IPS DF 6.9 (cell line): ENCODE results near the gene TIMM29.

ENCODE experiments used
- DNase-seq: peaks from one replicate; pipeline ENCODE4 v3.0.0-alpha.2; 2013; ENCODE audit warnings: low read depth, low spot score
- H3K27ac ChIP-seq: one replicate; pipeline ENCODE4 v1.5.1; 2013; ENCODE audit warnings: low read length, control low read depth
- H3K27me3 ChIP-seq: 2 replicates; pipeline ENCODE4 v1.6.1; 2013; ENCODE audit warnings: mild to moderate bottlenecking, low read length; ENCODE audit not compliant: control insufficient read depth, insufficient read depth
- H3K36me3 ChIP-seq: 2 replicates; pipeline ENCODE4 v1.6.1; 2013; ENCODE audit warnings: low read length; ENCODE audit not compliant: control insufficient read depth, insufficient read depth
- H3K4me1 ChIP-seq: 2 replicates; pipeline ENCODE4 v1.6.1; 2013; ENCODE audit warnings: low read length; ENCODE audit not compliant: control insufficient read depth, insufficient read depth
- H3K4me3 ChIP-seq: 2 replicates; pipeline ENCODE4 v1.5.1; 2013; ENCODE audit warnings: mild to moderate bottlenecking, low read length
- H3K9me3 ChIP-seq: 2 replicates; pipeline ENCODE4 v1.6.1; 2013; ENCODE audit warnings: low read length, inconsistent platforms; ENCODE audit not compliant: control insufficient read depth, insufficient read depth
- WGBS: extraction: QIAGEN DNeasy Blood & Tissue Kit; methylation state at CpG from one replicate; pipeline ENCODE4 v1.1.7; 2013; ENCODE audit warnings: mixed read lengths, missing lambda C conversion rate; ENCODE audit not compliant: insufficient read length, insufficient coverage; 5-methylcytosine and 5-hydroxymethylcytosine counted together

TIMM29 gene

GRCh38 chr19:10965398-10965797 is 36.8 kb downstream of the TIMM29 start:
- H3K4me1 ChIP-seq = peaks cover 7% of the 10 kb centered on the region
- no peak for DNase-seq
- no CpG with 5 or more reads among the region's 6 CpGs for WGBS
- H3K4me3 ChIP-seq = no peak overlapping the region
- no peak overlapping the region for H3K27ac ChIP-seq
- no peaks in the 10 kb centered on the region for H3K9me3 ChIP-seq
- no peaks in the 10 kb centered on the region for H3K27me3 ChIP-seq
- H3K36me3 ChIP-seq = no peaks in the 10 kb centered on the region

- H3K4me3 ChIP-seq = no peak overlapping the region
- H3K36me3 ChIP-seq = no peaks in the 10 kb centered on the region
- peaks cover 7% of the 10 kb centered on the region for H3K4me1 ChIP-seq
- WGBS = no CpG with 5 or more reads among the region's 8 CpGs
- H3K27ac ChIP-seq = no peak overlapping the region
- no peak for DNase-seq
- H3K9me3 ChIP-seq = no peaks in the 10 kb centered on the region
- H3K27me3 ChIP-seq = no peaks in the 10 kb centered on the region
Measured at GRCh38 chr19:10966809-10967208, 38.2 kb downstream of the TIMM29 start.

GRCh38 chr19:10968527-10969135 is 40.0 kb downstream of the TIMM29 start:
- H3K4me3 ChIP-seq = no peak overlapping the region
- H3K9me3 ChIP-seq = no peaks in the 10 kb centered on the region
- no peaks in the 10 kb centered on the region for H3K27me3 ChIP-seq
- WGBS = no CpG with 5 or more reads among the region's 10 CpGs
- no peaks in the 10 kb centered on the region for H3K36me3 ChIP-seq
- H3K27ac ChIP-seq = no peak overlapping the region
- peaks cover 7% of the 10 kb centered on the region for H3K4me1 ChIP-seq
- no peak for DNase-seq

GRCh38 chr19:10971107-10971726 is 42.6 kb downstream of the TIMM29 start:
- no peak overlapping the region for H3K27ac ChIP-seq
- H3K9me3 ChIP-seq = no peaks in the 10 kb centered on the region
- peaks cover 3% of the 10 kb centered on the region; the same call in 1 of the 2 replicates for H3K4me1 ChIP-seq
- H3K36me3 ChIP-seq = no peaks in the 10 kb centered on the region; the same call in 1 of the 2 replicates
- no peak for DNase-seq
- no peak overlapping the region for H3K4me3 ChIP-seq
- H3K27me3 ChIP-seq = no peaks in the 10 kb centered on the region
- no CpG with 5 or more reads among the region's 8 CpGs for WGBS

- H3K27ac ChIP-seq = no peak overlapping the region
- WGBS = no CpG with 5 or more reads among the region's 19 CpGs
- no peak for DNase-seq
- H3K4me3 ChIP-seq = no peak overlapping the region
- H3K36me3 ChIP-seq = no peaks in the 10 kb centered on the region; the same call in 1 of the 2 replicates
- H3K4me1 ChIP-seq = no peaks in the 10 kb centered on the region
- H3K9me3 ChIP-seq = no peaks in the 10 kb centered on the region
- no peaks in the 10 kb centered on the region for H3K27me3 ChIP-seq
Measured at GRCh38 chr19:10975374-10976130, 46.9 kb downstream of the TIMM29 start.

GRCh38 chr19:10976131-10976892 is 47.7 kb downstream of the TIMM29 start:
- Histone ChIP-seq H3K36me3 (no peaks in the 10 kb centered on the region; the same call in 1 of the 2 replicates), H3K4me1 (no peaks in the 10 kb centered on the region), H3K4me3 (no peak overlapping the region), H3K9me3 (no peaks in the 10 kb centered on the region), H3K27me3 (no peaks in the 10 kb centered on the region), H3K27ac (no peak overlapping the region)
- WGBS = no CpG with 5 or more reads among the region's 19 CpGs
- no peak for DNase-seq

- Histone ChIP-seq H3K36me3 (no peaks in the 10 kb centered on the region; the same call in 1 of the 2 replicates), H3K4me3 (no peak overlapping the region)
- no CpG with 5 or more reads among the region's 5 CpGs for WGBS
Measured at GRCh38 chr19:10977742-10978092, 49.1 kb downstream of the TIMM29 start.

More at GRCh38 chr19:10977742-10978092, 49.1 kb downstream of the TIMM29 start:
- H3K27me3 ChIP-seq = no peaks in the 10 kb centered on the region
- no peaks in the 10 kb centered on the region for H3K4me1 ChIP-seq
- H3K9me3 ChIP-seq = no peaks in the 10 kb centered on the region
- DNase-seq = no peak
- H3K27ac ChIP-seq = no peak overlapping the region
